HepG2 (cell line): ENCODE data around the gene CD81. TPM values are rescaled to one million over a fixed set of nuclear protein-coding genes. Genes with fewer than 3 reads are reported as not detected.

Source experiments
- ATAC-seq: fragments of 200-7000 bp; cut with Tn5 transposase; 3 replicates; pipeline ENCODE4 v1.9.1; 2020; ENCODE audit warnings: mild to moderate bottlenecking, moderate library complexity
- BruUV-seq: library from RNA; stranded (reverse); fragments of 400-500 nt; replicated peaks from 2 replicates; lab custom pipeline; 2021; lab: Mats Ljungman, UMichigan
- CTCF ChIA-PET: fragments of 300-600 bp; formaldehyde crosslinking; extraction: SDS; loops from one replicate; lab custom pipeline; 2021; ENCODE audit warnings: low total read pairs, inconsistent platforms, low intra/inter-chr PET ratio; lab: Yijun Ruan, JAX
- POLR2A ChIA-PET: fragments of 350-600 bp; sonication (Branson Sonifier 250); formaldehyde crosslinking; loops from one replicate; lab custom pipeline; 2020; ENCODE audit warnings: antibody characterized with exemption, inconsistent platforms; lab: Yijun Ruan, JAX
- DNase-seq: peaks from one replicate; pipeline ENCODE4 v3.0.0-alpha.2; 2015; ENCODE audit warnings: low spot score
- FAIRE-seq: peaks from 3 replicates; lab custom pipeline; 2011; peaks lifted over from hg19 to GRCh38; lab: Jason Lieb, UNC
- H2AFZ ChIP-seq: one replicate; pipeline ENCODE4 v1.6.1; 2011; ENCODE audit warnings: low read length, inconsistent platforms
- H3K27ac ChIP-seq: fragments of 300-600 bp; 3 replicates; pipeline ENCODE4 v1.8.0; 2011; ENCODE audit warnings: mixed run types, mild to moderate bottlenecking, mixed read lengths, low read length, inconsistent platforms; ENCODE audit not compliant: insufficient read depth; ENCODE audit errors: extremely low read length
- H3K27me3 ChIP-seq, 2 experiments: fragments of 200-600 bp in 1 of 2; 2 replicates in 1 of 2; 3 replicates in 1 of 2; pipeline versions ENCODE4 v1.6.0 to v1.8.0; 2011; ENCODE audit warnings: low read length in 2 of 2, mild to moderate bottlenecking in 2 of 2, moderate library complexity in 2 of 2, inconsistent platforms in 1 of 2; ENCODE audit not compliant: insufficient read depth in 2 of 2, control insufficient read depth in 1 of 2
- H3K36me3 ChIP-seq, 2 experiments: fragments of 200-600 bp in 1 of 2; replicated peaks in 1 of 2; 2 replicates in 1 of 2; 3 replicates in 1 of 2; pipeline versions ENCODE4 v1.5.1 to v1.8.0; 2011; ENCODE audit warnings: low read length in 2 of 2, inconsistent platforms in 1 of 2; ENCODE audit not compliant: insufficient read depth in 2 of 2, control insufficient read depth in 1 of 2
- H3K4me1 ChIP-seq: 2 replicates; pipeline ENCODE4 v1.5.1; 2012; ENCODE audit warnings: low read length, inconsistent platforms; ENCODE audit not compliant: insufficient read depth
- H3K4me2 ChIP-seq: 2 replicates; pipeline ENCODE4 v1.6.0; 2011; ENCODE audit warnings: low read depth, low read length, inconsistent platforms
- H3K4me3 ChIP-seq, 3 experiments: fragments of 200-600 bp in 1 of 3; sonication (generic), shearing (Covaris generic) in 1 of 3; replicated peaks in 1 of 3; 2 replicates each; pipeline ENCODE4 v1.5.1; 2011 to 2016; ENCODE audit warnings: low read length in 3 of 3, inconsistent platforms in 2 of 3, low read depth in 2 of 3, mild to moderate bottlenecking in 2 of 3, control low read depth in 1 of 3, mixed read lengths in 1 of 3; ENCODE audit not compliant: insufficient read depth in 1 of 3
- H3K79me2 ChIP-seq: one replicate; pipeline ENCODE4 v1.6.1; 2011; ENCODE audit warnings: low read length, inconsistent platforms; ENCODE audit not compliant: insufficient read depth
- H3K9ac ChIP-seq: 2 replicates; pipeline ENCODE4 v1.6.0; 2011; ENCODE audit warnings: mild to moderate bottlenecking, low read depth, low read length, inconsistent platforms; ENCODE audit not compliant: insufficient read depth
- H3K9me3 ChIP-seq: 2 replicates; pipeline ENCODE4 v1.5.1; 2012; ENCODE audit warnings: mild to moderate bottlenecking, low read length
- H4K20me1 ChIP-seq: 2 replicates; pipeline ENCODE4 v1.6.0; 2011; ENCODE audit warnings: inconsistent platforms, mild to moderate bottlenecking, low read length, moderate library complexity; ENCODE audit not compliant: insufficient read depth
- ADNP ChIP-seq: sonication (generic); formaldehyde crosslinking; IDR thresholded peaks from 2 replicates; pipeline ENCODE4 v1.4.0; 2020; ENCODE audit warnings: missing genetic modification reagents
- ATF3 ChIP-seq: sonication (generic); formaldehyde crosslinking; IDR thresholded peaks from 2 replicates; pipeline ENCODE4 v1.4.0; 2020; ENCODE audit warnings: missing genetic modification reagents
- KMT2A ChIP-seq: sonication (generic); formaldehyde crosslinking; IDR thresholded peaks from 2 replicates; pipeline ENCODE4 v1.4.0; 2020; ENCODE audit warnings: missing genetic modification reagents
- MXD1 ChIP-seq: sonication (generic); formaldehyde crosslinking; IDR thresholded peaks from 2 replicates; pipeline ENCODE4 v1.4.0; 2020; ENCODE audit warnings: mild to moderate bottlenecking, missing genetic modification reagents
- NFATC3 ChIP-seq: sonication (generic); formaldehyde crosslinking; IDR thresholded peaks from 2 replicates; pipeline ENCODE4 v1.5.1; 2020; ENCODE audit warnings: mild to moderate bottlenecking, missing genetic modification reagents
- PREB ChIP-seq: sonication (generic); formaldehyde crosslinking; IDR thresholded peaks from 2 replicates; pipeline ENCODE4 v1.4.0; 2020; ENCODE audit warnings: missing genetic modification reagents
- RFX5 ChIP-seq: IDR thresholded peaks from 2 replicates; pipeline ENCODE4 v1.6.1; 2011; ENCODE audit warnings: low read depth, low read length, improper control_type of control experiment
- SOX13 ChIP-seq, 3 experiments: fragments of 450-650 bp in 1 of 3; sonication (generic) in 1 of 3; formaldehyde crosslinking in 1 of 3; IDR thresholded peaks in 2 of 3; conservative IDR thresholded peaks in 1 of 3; 2 replicates each; pipeline versions ENCODE4 v1.5.0 to v1.6.1; 2016 to 2020; ENCODE audit warnings: antibody characterized with exemption in 1 of 3, mild to moderate bottlenecking in 1 of 3, missing compliant biosample characterization in 1 of 3, missing genetic modification reagents in 1 of 3, moderate library complexity in 1 of 3
- TBL1XR1 ChIP-seq: fragments of 150-350 bp; IDR thresholded peaks from 2 replicates; pipeline ENCODE4 v1.6.1; 2014; ENCODE audit warnings: borderline replicate concordance, low read length; ENCODE audit not compliant: partially characterized antibody
- ZNF12 ChIP-seq: sonication (generic); formaldehyde crosslinking; IDR thresholded peaks from 2 replicates; pipeline ENCODE4 v1.5.0; 2020; ENCODE audit warnings: missing genetic modification reagents
- ZNF33B ChIP-seq: sonication (generic); formaldehyde crosslinking; IDR thresholded peaks from 2 replicates; pipeline ENCODE4 v1.5.1; 2020; ENCODE audit warnings: mild to moderate bottlenecking, missing genetic modification reagents
- ZSCAN9 ChIP-seq: IDR thresholded peaks from 2 replicates; pipeline ENCODE4 v1.6.1; 2016; ENCODE audit warnings: borderline replicate concordance
- WGBS: methylation state at CpG from one replicate; pipeline ENCODE4 v1.1.6; 2017; ENCODE audit warnings: low lambda C conversion rate; 5-methylcytosine and 5-hydroxymethylcytosine counted together
- in situ Hi-C: cut with HindIII; loops from 2 replicates; pipeline ENCODE4 v1.10.0; 2017; ENCODE audit warnings: low pct_unique_long_range_greater_than_20kb; ENCODE audit not compliant: extremely low pct_ligation_motif_present
- intact Hi-C: fragments of 100-400 bp; cut with micrococcal nuclease; formaldehyde crosslinking; loops from one replicate; pipeline ENCODE4 v1.10.0; 2022; ENCODE audit not compliant: unreplicated experiment
- polyA plus RNA-seq, 8 experiments: library from polyadenylated mRNA; depleted of rRNA in 3 of 8; stranded (reverse) in 7 of 8; unstranded in 1 of 8; fragments of >200 nt; fragmentation: Illumina TruSeq in 4 of 8; extraction: Trizol in 4 of 8; gene quantifications; 2 replicates each; pipeline versions ENCODE4 v1.2.1 to v1.2.3, GENCODE V29; 2011 to 2016; ENCODE audit warnings: low read depth in 4 of 8, missing spikeins in 1 of 8, mixed read lengths in 1 of 8; ENCODE audit not compliant: insufficient read depth in 1 of 8
- total RNA-seq, 5 experiments: library from RNA; depleted of rRNA; stranded (reverse); fragments of >200 nt; fragmentation: Illumina TruSeq; extraction: Trizol; gene quantifications; 2 replicates each; pipeline ENCODE4 v1.2.3, GENCODE V29; 2016; ENCODE audit warnings: low read depth in 1 of 5

The CD81 gene
- total and polyA plus RNA-seq, 2 of the 13 experiments (the other 11 are each of a cell fraction or from before 2014, with no cell fraction given), result not detected

GRCh38 chr11:2414616-2415015 is 37.5 kb downstream of the CD81 start:
- peaks cover 35% of the 10 kb centered on the region for H3K4me1 ChIP-seq
- ChIA-PET CTCF (interaction anchor here (1.1 kb wide), 1 partner anchor 110 kb away, joined by 3 read pairs; no protein-coding TSS in a partner anchor), POLR2A (no interaction called here)
- no peak overlapping the region for H3K4me3 ChIP-seq
- in situ Hi-C loops (loop anchor here (5.0 kb wide), 2 partner anchors 102 to 212 kb away; no protein-coding TSS in a partner anchor), intact Hi-C loops (no loop called here)
- DNase-seq, result no peak
- no peak for FAIRE-seq
- no TSS peak for BruUV-seq
- H3K79me2 ChIP-seq, result no peaks in the 10 kb centered on the region
- WGBS, result 89% methylated on average over 33 of the region's 35 CpGs
- no peak for TF ChIP-seq ATF3 (CRISPR knock-in tag)
- no peak for TF ChIP-seq ADNP (CRISPR knock-in tag)
- TF ChIP-seq SOX13 (IDR thresholded peaks at IDR 0.05), result no peak
- TF ChIP-seq SOX13 (CRISPR knock-in tag; conservative IDR thresholded peaks at IDR 0.05 in 1 of 2, IDR thresholded peaks at IDR 0.05 in 1 of 2), result no peak
- TF ChIP-seq RFX5, result no peak
- no peak for TF ChIP-seq KMT2A (CRISPR knock-in tag)
- no peak for TF ChIP-seq ZNF12 (CRISPR knock-in tag)
- no peaks in the 10 kb centered on the region for H4K20me1 ChIP-seq
- no peaks in the 10 kb centered on the region for H3K36me3 ChIP-seq
- H3K9me3 ChIP-seq, result no peaks in the 10 kb centered on the region
- no peak overlapping the region for H3K9ac ChIP-seq
- no peak for ATAC-seq
- H3K4me2 ChIP-seq, result no peak overlapping the region
- no peak overlapping the region for H2AFZ ChIP-seq
- H3K27me3 ChIP-seq, result peaks cover 0 to 1% of the 10 kb centered on the region in 2 experiments; a peak in 1 of 5 replicates
- H3K27ac ChIP-seq, result no peak overlapping the region

GRCh38 chr11:2415171-2415570 is 38.1 kb downstream of the CD81 start:
- no TSS peak for BruUV-seq
- Histone ChIP-seq H2AFZ (no peak overlapping the region), H3K4me3 (no peak overlapping the region), H3K27ac (no peak overlapping the region), H4K20me1 (no peaks in the 10 kb centered on the region), H3K9ac (no peak overlapping the region), H3K4me1 (peaks cover 35% of the 10 kb centered on the region), H3K9me3 (no peaks in the 10 kb centered on the region), H3K36me3 (no peaks in the 10 kb centered on the region), H3K27me3 (peaks cover 0 to 1% of the 10 kb centered on the region in 2 experiments; a peak in 1 of 5 replicates), H3K79me2 (no peaks in the 10 kb centered on the region), H3K4me2 (no peak overlapping the region)
- no peak for FAIRE-seq
- in situ Hi-C loops, result loop anchor here (5.0 kb wide), 2 partner anchors 103 to 213 kb away; no protein-coding TSS in a partner anchor
- intact Hi-C loops, result no loop called here
- CTCF ChIA-PET, result interaction anchor here (1.1 kb wide), 1 partner anchor 110 kb away, joined by 3 read pairs; no protein-coding TSS in a partner anchor
- DNase-seq, result no peak
- 62% methylated on average over 8 of the region's 28 CpGs for WGBS
- ATAC-seq, result no peak
- POLR2A ChIA-PET, result no interaction called here
- TF ChIP-seq NFATC3, result no peak
- no peak for TF ChIP-seq PREB (CRISPR knock-in tag)
- TF ChIP-seq ZNF33B (CRISPR knock-in tag), result no peak
- no peak for TF ChIP-seq MXD1 (CRISPR knock-in tag)
- TF ChIP-seq ZSCAN9 (CRISPR knock-in tag), result no peak
- TF ChIP-seq TBL1XR1, result no peak
- TF ChIP-seq, all 625 proteins: peak for 0
